IMR-90 (cell line): ENCODE results near the gene LAMTOR4. TPM values are rescaled to one million over a fixed set of nuclear protein-coding genes. Genes with fewer than 3 reads are reported as not detected.

Experiments used
- ATAC-seq: fragments of 200-7000 bp; cut with Tn5 transposase; 2 replicates; pipeline ENCODE4 v1.9.1; 2020; ENCODE audit warnings: low read depth, mild to moderate bottlenecking, moderate library complexity
- BruUV-seq: library from RNA; stranded (reverse); fragments of 400-500 nt; replicated peaks from 2 replicates; lab custom pipeline; 2021; lab: Mats Ljungman, UMichigan
- CTCF ChIA-PET: fragments of 300-600 bp; formaldehyde crosslinking; extraction: SDS; loops from one replicate; lab custom pipeline; 2021; ENCODE audit warnings: antibody characterized with exemption; lab: Yijun Ruan, JAX
- POLR2A ChIA-PET: fragments of 300-600 bp; sonication (Branson Sonifier 250); formaldehyde crosslinking; loops from one replicate; lab custom pipeline; 2022; ENCODE audit warnings: antibody characterized with exemption; ENCODE audit not compliant: unreplicated experiment; lab: Charles Lee
- DNase-seq: peaks from one replicate; pipeline ENCODE4 v3.0.0; 2013
- H2AFZ ChIP-seq: replicated peaks from 2 replicates; pipeline ENCODE3; 2013; ENCODE audit warnings: low read length, mild to moderate bottlenecking; ENCODE audit not compliant: poor library complexity
- H2AK5ac ChIP-seq: 2 replicates; pipeline ENCODE4 v1.6.1; 2013; ENCODE audit warnings: low read depth, low read length, inconsistent platforms
- H2AK9ac ChIP-seq: replicated peaks from 2 replicates; pipeline ENCODE3; 2013; ENCODE audit warnings: mild to moderate bottlenecking, low read depth, low read length, moderate library complexity; ENCODE audit not compliant: poor library complexity
- H2BK120ac ChIP-seq: 2 replicates; pipeline ENCODE4 v1.6.1; 2013; ENCODE audit warnings: low read depth, low read length, inconsistent platforms
- H2BK15ac ChIP-seq: 3 replicates; pipeline ENCODE4 v1.6.1; 2013; ENCODE audit warnings: low read depth, low read length, inconsistent platforms
- H2BK20ac ChIP-seq: 2 replicates; pipeline ENCODE4 v1.6.1; 2013; ENCODE audit warnings: low read depth, mild to moderate bottlenecking, inconsistent platforms, low read length, moderate library complexity
- H2BK5ac ChIP-seq: 2 replicates; pipeline ENCODE4 v1.6.1; 2013; ENCODE audit warnings: mild to moderate bottlenecking, low read depth, low read length, inconsistent platforms; ENCODE audit not compliant: poor library complexity, severe bottlenecking
- H3K14ac ChIP-seq: replicated peaks from 2 replicates; pipeline ENCODE4 v1.6.1; 2013; ENCODE audit warnings: low read depth, low read length, inconsistent platforms
- H3K18ac ChIP-seq: 2 replicates; pipeline ENCODE4 v1.6.1; 2013; ENCODE audit warnings: low read depth, low read length, control low read depth
- H3K23ac ChIP-seq: 2 replicates; pipeline ENCODE4 v1.6.1; 2013; ENCODE audit warnings: low read depth, low read length, inconsistent platforms
- H3K27ac ChIP-seq: 2 replicates; pipeline ENCODE4 v1.5.1; 2013; ENCODE audit warnings: mild to moderate bottlenecking, control low read depth, low read length; ENCODE audit not compliant: insufficient read depth
- H3K27me3 ChIP-seq: 2 replicates; pipeline ENCODE4 v1.6.1; 2013; ENCODE audit warnings: low read length; ENCODE audit not compliant: control insufficient read depth, insufficient read depth
- H3K36me3 ChIP-seq: 2 replicates; pipeline ENCODE4 v1.6.1; 2013; ENCODE audit warnings: low read length, mixed read lengths; ENCODE audit not compliant: control insufficient read depth, insufficient read depth
- H3K4ac ChIP-seq: 2 replicates; pipeline ENCODE4 v1.6.1; 2013; ENCODE audit warnings: low read depth, low read length, inconsistent platforms
- H3K4me1 ChIP-seq: 2 replicates; pipeline ENCODE4 v1.6.1; 2013; ENCODE audit warnings: low read length, mixed read lengths; ENCODE audit not compliant: control insufficient read depth, insufficient read depth
- H3K4me2 ChIP-seq: 2 replicates; pipeline ENCODE4 v1.6.1; 2013; ENCODE audit warnings: low read depth, mild to moderate bottlenecking, control low read depth, low read length, moderate library complexity
- H3K4me3 ChIP-seq: 2 replicates; pipeline ENCODE4 v1.5.1; 2013; ENCODE audit warnings: low read depth, mild to moderate bottlenecking, control low read depth, low read length, moderate library complexity; ENCODE audit not compliant: insufficient read depth
- H3K56ac ChIP-seq: 2 replicates; pipeline ENCODE4 v1.6.1; 2013; ENCODE audit warnings: low read length, inconsistent platforms; ENCODE audit not compliant: insufficient read depth; ENCODE audit errors: extremely low read depth
- H3K79me1 ChIP-seq, 2 experiments: 2 replicates each; pipeline ENCODE4 v1.6.1; 2013; ENCODE audit warnings: low read length in 2 of 2, inconsistent platforms in 1 of 2, low read depth in 1 of 2
- H3K9ac ChIP-seq: 2 replicates; pipeline ENCODE4 v1.6.1; 2013; ENCODE audit warnings: low read depth, low read length, control low read depth
- H3K9me1 ChIP-seq: 2 replicates; pipeline ENCODE4 v1.6.1; 2013; ENCODE audit warnings: low read length, inconsistent platforms; ENCODE audit not compliant: insufficient read depth
- H3K9me3 ChIP-seq: 2 replicates; pipeline ENCODE4 v1.6.1; 2013; ENCODE audit warnings: low read length; ENCODE audit not compliant: control insufficient read depth, insufficient read depth
- H4K20me1 ChIP-seq: 2 replicates; pipeline ENCODE4 v1.6.1; 2013; ENCODE audit warnings: low read length, inconsistent platforms; ENCODE audit not compliant: insufficient read depth
- H4K5ac ChIP-seq: 2 replicates; pipeline ENCODE4 v1.6.1; 2013; ENCODE audit warnings: mild to moderate bottlenecking, low read depth, low read length, control low read depth
- H4K8ac ChIP-seq, 2 experiments: 2 replicates each; pipeline ENCODE4 v1.6.1; 2013; ENCODE audit warnings: low read depth in 2 of 2, low read length in 2 of 2, control low read depth in 1 of 2, inconsistent platforms in 1 of 2
- H4K91ac ChIP-seq: 2 replicates; pipeline ENCODE4 v1.6.1; 2013; ENCODE audit warnings: low read depth, low read length, inconsistent platforms; ENCODE audit not compliant: insufficient read depth
- BHLHE40 ChIP-seq: fragments of 150-350 bp; IDR thresholded peaks from 2 replicates; pipeline ENCODE4 v1.6.1; 2016; ENCODE audit warnings: mild to moderate bottlenecking, low read depth, low read length
- CEBPB ChIP-seq: IDR thresholded peaks from 2 replicates; pipeline ENCODE4 v1.6.1; 2012; ENCODE audit warnings: low read depth, low read length, improper control_type of control experiment
- CHD1 ChIP-seq: IDR thresholded peaks from 2 replicates; pipeline ENCODE4 v1.6.1; 2012; ENCODE audit warnings: low read depth, low read length, improper control_type of control experiment
- ELK1 ChIP-seq: fragments of 150-350 bp; IDR thresholded peaks from 2 replicates; pipeline ENCODE4 v1.6.1; 2016; ENCODE audit warnings: low read depth, mild to moderate bottlenecking, low read length, moderate library complexity, borderline replicate concordance
- MAFK ChIP-seq: IDR thresholded peaks from 2 replicates; pipeline ENCODE4 v1.6.1; 2012; ENCODE audit warnings: low read depth, low read length, improper control_type of control experiment
- MAZ ChIP-seq: IDR thresholded peaks from 2 replicates; pipeline ENCODE4 v1.6.1; 2012; ENCODE audit warnings: low read depth, mild to moderate bottlenecking, low read length, improper control_type of control experiment, moderate library complexity, borderline replicate concordance
- POLR2A ChIP-seq: IDR thresholded peaks from 2 replicates; pipeline ENCODE4 v1.6.1; 2012; ENCODE audit warnings: mild to moderate bottlenecking, low read depth, low read length
- RAD21 ChIP-seq: IDR thresholded peaks from 2 replicates; pipeline ENCODE4 v1.6.1; 2012; ENCODE audit warnings: low read length, improper control_type of control experiment
- RCOR1 ChIP-seq: IDR thresholded peaks from 2 replicates; pipeline ENCODE4 v1.6.1; 2012; ENCODE audit warnings: mild to moderate bottlenecking, low read length, improper control_type of control experiment; ENCODE audit not compliant: insufficient replicate concordance
- RFX5 ChIP-seq: IDR thresholded peaks from 2 replicates; pipeline ENCODE4 v1.8.0; 2012; ENCODE audit warnings: low read depth, mild to moderate bottlenecking, low read length, moderate library complexity
- USF2 ChIP-seq: fragments of 150-350 bp; IDR thresholded peaks from 2 replicates; pipeline ENCODE4 v1.6.1; 2017; ENCODE audit warnings: mild to moderate bottlenecking, antibody characterized with exemption, low read length, low read depth
- WGBS, 2 experiments: methylation state at CpG; one replicate each; pipeline versions ENCODE4 v1.1.5 to v1.1.7; 2013; ENCODE audit warnings: missing lambda C conversion rate in 2 of 2; ENCODE audit not compliant: insufficient read length in 1 of 2; ENCODE audit errors: extremely low coverage in 2 of 2; 5-methylcytosine and 5-hydroxymethylcytosine counted together
- dilution Hi-C: fragments of 300-500 bp; cut with HindIII; formaldehyde crosslinking; loops from one replicate; pipeline ENCODE4 v1.14.3; 2018; ENCODE audit warnings: low sequenced_read_pairs; ENCODE audit not compliant: unreplicated experiment
- in situ Hi-C: fragments of 300-500 bp; cut with MboI; formaldehyde crosslinking; loops from 3 replicates; pipeline ENCODE4 v1.14.3; 2019; ENCODE audit warnings: low sequenced_read_pairs, inconsistent platforms, mixed read lengths
- intact Hi-C: fragments of 100-400 bp; cut with micrococcal nuclease; formaldehyde crosslinking; loops from 2 replicates; pipeline ENCODE4 v1.10.0; 2022
- polyA plus RNA-seq, 3 experiments: library from polyadenylated mRNA; depleted of rRNA; stranded (reverse); fragments of >200 nt; gene quantifications; 2 replicates each; pipeline ENCODE4 v1.2.3, GENCODE V29; 2012; ENCODE audit warnings: low replicate concordance in 1 of 3
- total RNA-seq: library from RNA; depleted of rRNA; stranded (reverse); fragments of >200 nt; gene quantifications from 2 replicates; pipeline ENCODE4 v1.2.3, GENCODE V29; 2012
- TF ChIP-seq, protein P1 (sequence below): conservative IDR thresholded peaks from 2 replicates; pipeline ENCODE4 v1.5.1; 2012; ENCODE audit warnings: mild to moderate bottlenecking, low read depth, low read length, improper control_type of control experiment

LAMTOR4 gene
- total and polyA plus RNA-seq, 2 of the 4 experiments (the other 2 are of a cell fraction), result 134 to 268 TPM

DNA sequence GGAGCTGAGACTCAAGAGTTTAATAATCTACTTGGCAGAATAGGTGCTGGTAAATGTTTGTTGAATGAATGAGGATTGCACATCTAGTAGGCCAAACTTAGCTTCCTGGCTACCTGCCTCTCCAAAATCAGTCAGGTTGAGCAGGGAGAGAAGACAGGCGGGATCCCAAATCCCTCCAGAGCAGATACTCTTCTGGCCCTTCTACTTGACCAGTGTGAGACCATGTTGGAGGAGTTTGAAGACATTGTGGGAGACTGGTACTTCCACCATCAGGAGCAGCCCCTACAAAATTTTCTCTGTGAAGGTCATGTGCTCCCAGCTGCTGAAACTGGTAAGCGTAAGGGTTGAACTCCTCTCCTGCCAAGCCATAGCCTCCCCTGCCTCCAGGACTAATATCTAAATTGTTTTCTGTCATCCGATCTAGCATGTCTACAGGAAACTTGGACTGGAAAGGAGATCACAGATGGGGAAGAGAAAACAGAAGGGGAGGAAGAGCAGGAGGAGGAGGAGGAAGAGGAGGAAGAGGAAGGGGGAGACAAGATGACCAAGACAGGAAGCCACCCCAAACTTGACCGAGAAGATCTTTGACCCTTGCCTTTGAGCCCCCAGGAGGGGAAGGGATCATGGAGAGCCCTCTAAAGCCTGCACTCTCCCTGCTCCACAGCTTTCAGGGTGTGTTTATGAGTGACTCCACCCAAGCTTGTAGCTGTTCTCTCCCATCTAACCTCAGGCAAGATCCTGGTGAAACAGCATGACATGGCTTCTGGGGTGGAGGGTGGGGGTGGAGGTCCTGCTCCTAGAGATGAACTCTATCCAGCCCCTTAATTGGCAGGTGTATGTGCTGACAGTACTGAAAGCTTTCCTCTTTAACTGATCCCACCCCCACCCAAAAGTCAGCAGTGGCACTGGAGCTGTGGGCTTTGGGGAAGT lies 24.2 kb upstream of the LAMTOR4 start:
- no peak overlapping the region for H3K4me3 ChIP-seq
- H3K4me2 ChIP-seq, result no peak overlapping the region
- H3K4ac ChIP-seq, result no peak overlapping the region
- no peak overlapping the region for H2BK15ac ChIP-seq
- H3K9ac ChIP-seq, result no peak overlapping the region
- in situ Hi-C loops, result no loop called here
- no peak overlapping the region for H4K8ac ChIP-seq
- TSS peak; percentile 82 for BruUV-seq
- no peak for TF ChIP-seq CEBPB
- no peak for TF ChIP-seq RAD21
- TF ChIP-seq BHLHE40, result no peak
- no peak for TF ChIP-seq RCOR1
- TF ChIP-seq CHD1, result no peak
- no peak for TF ChIP-seq POLR2A
- TF ChIP-seq MAFK, result no peak
- TF ChIP-seq, protein P1, sequence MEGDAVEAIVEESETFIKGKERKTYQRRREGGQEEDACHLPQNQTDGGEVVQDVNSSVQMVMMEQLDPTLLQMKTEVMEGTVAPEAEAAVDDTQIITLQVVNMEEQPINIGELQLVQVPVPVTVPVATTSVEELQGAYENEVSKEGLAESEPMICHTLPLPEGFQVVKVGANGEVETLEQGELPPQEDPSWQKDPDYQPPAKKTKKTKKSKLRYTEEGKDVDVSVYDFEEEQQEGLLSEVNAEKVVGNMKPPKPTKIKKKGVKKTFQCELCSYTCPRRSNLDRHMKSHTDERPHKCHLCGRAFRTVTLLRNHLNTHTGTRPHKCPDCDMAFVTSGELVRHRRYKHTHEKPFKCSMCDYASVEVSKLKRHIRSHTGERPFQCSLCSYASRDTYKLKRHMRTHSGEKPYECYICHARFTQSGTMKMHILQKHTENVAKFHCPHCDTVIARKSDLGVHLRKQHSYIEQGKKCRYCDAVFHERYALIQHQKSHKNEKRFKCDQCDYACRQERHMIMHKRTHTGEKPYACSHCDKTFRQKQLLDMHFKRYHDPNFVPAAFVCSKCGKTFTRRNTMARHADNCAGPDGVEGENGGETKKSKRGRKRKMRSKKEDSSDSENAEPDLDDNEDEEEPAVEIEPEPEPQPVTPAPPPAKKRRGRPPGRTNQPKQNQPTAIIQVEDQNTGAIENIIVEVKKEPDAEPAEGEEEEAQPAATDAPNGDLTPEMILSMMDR, result no peak
- TF ChIP-seq MAZ, result no peak
- TF ChIP-seq ELK1, result no peak
- no peak for TF ChIP-seq USF2
- TF ChIP-seq RFX5, result no peak
- H3K23ac ChIP-seq, result no peak overlapping the region; the same call in 1 of the 2 replicates
- H4K20me1 ChIP-seq, result no peaks in the 10 kb centered on the region; the same call in 1 of the 2 replicates
- H2BK5ac ChIP-seq, result no peak overlapping the region
- no peaks in the 10 kb centered on the region for H3K9me3 ChIP-seq
- H3K27ac ChIP-seq, result no peak overlapping the region
- WGBS, 2 experiments, result no CpG with 5 or more reads among the region's 4 CpGs
- H3K4me1 ChIP-seq, result peaks cover 6% of the 10 kb centered on the region; the same call in 1 of the 2 replicates
- H3K14ac ChIP-seq, result no peak overlapping the region
- peaks cover 26 to 62% of the 10 kb centered on the region in 2 experiments for H3K79me1 ChIP-seq
- no peak overlapping the region for H2AFZ ChIP-seq
- H2AK9ac ChIP-seq, result peak overlapping the region; percentile 75
- no peaks in the 10 kb centered on the region for H3K27me3 ChIP-seq
- peaks cover 11% of the 10 kb centered on the region for H3K9me1 ChIP-seq
- H2BK120ac ChIP-seq, result no peak overlapping the region
- CTCF ChIA-PET, result no interaction called here
- DNase-seq, result no peak
- H2AK5ac ChIP-seq, result no peak overlapping the region
- no peak overlapping the region for H4K5ac ChIP-seq
- no peak overlapping the region for H4K91ac ChIP-seq
- H3K18ac ChIP-seq, result no peak overlapping the region
- dilution Hi-C loops, result no loop called here
- H3K36me3 ChIP-seq, result peaks cover 4% of the 10 kb centered on the region; the same call in 1 of the 2 replicates
- H2BK20ac ChIP-seq, result no peak overlapping the region
- POLR2A ChIA-PET, result no interaction called here
- no peak for ATAC-seq
- no peak overlapping the region for H3K56ac ChIP-seq
- intact Hi-C loops, result no loop called here
